ENCODE data around the gene FAM229B. TPM values are rescaled to one million over a fixed set of nuclear protein-coding genes. Genes with fewer than 3 reads are reported as not detected.

Gene FAM229B
- 13.1 and 44.3 TPM in 2 replicates for total RNA-seq (ENCODE audit: low replicate concordance)

GRCh38 chr6:112087136-112087911 lies at the start of gene FAM229B, which contains the start of gene TUBE1:
Gene FAM229B, plus strand, starts transcription at chr6:112087591. Its CDS starts 11,693 bp downstream, at chr6:112099284.
Gene TUBE1, minus strand, starts transcription at chr6:112087482. Its CDS starts 48 bp downstream, at chr6:112087434.

GRCh38 chr6:112054001-112054400 lies 33.4 kb upstream of the FAM229B start, which contains the start of gene CCN6:
Gene CCN6, plus strand, starts transcription at chr6:112054104. Its CDS starts 254 bp downstream, at chr6:112054358.

Other genes starting within 250 kb of the FAM229B start
- gene FYN, start 214.1 kb upstream of the FAM229B start, total RNA-seq (ENCODE audit: low replicate concordance) = 59.5 and 162 TPM in 2 replicates
- not detected in 2 replicates for gene CCN6, start 33.5 kb upstream of the FAM229B start, total RNA-seq (ENCODE audit: low replicate concordance)
- 14.5 and 23.0 TPM in 2 replicates for gene TUBE1, start 109 bp upstream of the FAM229B start, total RNA-seq (ENCODE audit: low replicate concordance)
- gene LAMA4, start 167.0 kb downstream of the FAM229B start, total RNA-seq (ENCODE audit: low replicate concordance) = 68.1 and 651 TPM in 2 replicates